Measurements from ENCODE around the gene PAOX.

The PAOX gene

DNA sequence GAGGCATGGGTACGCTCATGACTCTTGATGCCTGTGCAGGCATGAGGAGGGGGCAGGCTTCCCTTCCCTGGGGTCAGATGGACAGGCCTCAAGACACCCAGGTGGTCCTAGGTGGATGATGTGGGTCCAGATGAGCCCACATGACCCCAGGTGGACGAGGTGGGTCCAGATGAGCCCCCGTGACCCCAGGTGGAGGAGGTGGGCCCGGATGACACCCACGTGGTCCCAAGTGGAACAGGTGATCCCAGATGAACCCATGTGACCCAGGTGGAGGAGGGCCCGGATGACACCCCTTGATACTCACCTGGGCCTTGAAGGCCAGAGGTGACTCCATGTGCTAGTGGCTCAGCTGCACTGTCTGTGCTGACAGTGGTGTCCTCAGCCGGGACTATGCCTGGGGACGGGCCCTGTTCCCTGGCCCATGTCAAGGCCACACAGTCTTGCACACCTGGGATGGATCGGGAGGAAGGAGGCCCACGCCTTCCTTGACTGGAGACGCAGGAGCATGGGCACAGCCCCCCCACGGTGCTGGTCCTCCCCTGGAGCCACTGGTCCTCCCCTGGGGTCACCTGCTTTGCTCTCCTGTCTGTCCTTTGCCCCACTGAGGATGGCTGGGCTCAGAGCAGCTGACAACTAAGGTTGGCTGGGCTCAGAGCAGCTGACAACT, 28.6 kb upstream of the PAOX start:
- no peak for DNase-seq

GRCh38 chr10:133350950-133351329, 28.1 kb upstream of the PAOX start:
- no peak for DNase-seq

GRCh38 chr10:133351408-133352318, 27.4 kb upstream of the PAOX start:
- DNase-seq, result no peak

GRCh38 chr10:133353202-133353959, 25.7 kb upstream of the PAOX start:
- no peak for DNase-seq

DNA sequence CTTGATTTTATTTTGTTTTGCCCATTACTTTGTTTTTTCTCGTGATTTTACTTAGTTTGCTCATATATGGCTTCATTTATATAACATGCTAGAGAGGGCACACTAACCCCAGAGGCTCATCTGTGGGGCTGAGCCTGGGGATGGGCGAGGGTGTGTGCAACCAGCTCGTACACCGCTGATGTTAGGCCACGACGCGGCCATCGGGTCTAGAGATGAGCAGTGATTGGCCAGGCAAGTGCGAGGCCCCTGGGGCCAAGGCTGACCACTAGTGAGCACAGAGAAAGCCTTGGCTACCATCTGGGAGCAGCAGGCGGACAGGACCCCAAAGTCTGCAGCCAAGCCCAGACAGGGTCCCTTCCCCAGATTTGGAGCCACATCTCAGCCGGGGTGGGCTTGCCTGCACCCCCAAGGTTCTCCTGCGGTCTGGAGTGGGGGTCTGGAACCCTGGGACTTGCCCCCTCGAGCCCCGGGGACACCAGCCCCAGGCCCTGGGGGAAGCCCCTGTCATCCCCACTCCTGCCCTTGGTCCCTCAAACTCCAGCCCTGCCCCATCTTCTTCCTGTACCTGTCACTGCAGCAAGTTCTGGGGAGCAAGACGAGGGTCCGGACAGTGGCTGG, 25.0 kb upstream of the PAOX start:
- DNase-seq, result no peak

DNA sequence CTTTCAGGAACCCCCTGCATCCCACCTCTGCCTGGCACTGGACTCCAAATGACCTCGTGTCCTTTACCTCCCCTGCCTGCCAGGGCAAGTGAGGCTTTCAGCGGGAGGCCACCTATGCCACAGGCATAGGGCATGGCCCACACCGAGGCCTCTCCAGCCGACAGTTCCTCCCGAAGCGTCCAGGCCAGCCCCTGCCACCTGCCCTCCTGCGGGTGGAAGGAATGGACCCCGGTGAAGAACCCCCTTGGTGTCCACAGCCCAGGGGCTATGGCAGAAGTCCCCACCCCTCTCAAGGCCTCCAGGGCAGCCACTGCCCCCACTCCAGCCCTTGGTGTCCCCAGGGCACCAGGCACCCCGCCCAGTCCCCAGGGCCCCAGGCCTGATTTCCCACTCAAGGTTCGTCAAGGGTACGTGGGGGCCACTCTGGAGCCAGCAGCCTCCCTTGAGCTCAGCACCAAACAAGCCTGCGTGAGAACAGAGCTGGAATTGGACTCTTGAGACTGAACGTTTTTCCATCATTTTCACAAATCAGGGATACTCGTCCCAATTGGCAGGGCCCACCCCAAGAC, 24.3 kb upstream of the PAOX start:
- no peak for DNase-seq

DNA sequence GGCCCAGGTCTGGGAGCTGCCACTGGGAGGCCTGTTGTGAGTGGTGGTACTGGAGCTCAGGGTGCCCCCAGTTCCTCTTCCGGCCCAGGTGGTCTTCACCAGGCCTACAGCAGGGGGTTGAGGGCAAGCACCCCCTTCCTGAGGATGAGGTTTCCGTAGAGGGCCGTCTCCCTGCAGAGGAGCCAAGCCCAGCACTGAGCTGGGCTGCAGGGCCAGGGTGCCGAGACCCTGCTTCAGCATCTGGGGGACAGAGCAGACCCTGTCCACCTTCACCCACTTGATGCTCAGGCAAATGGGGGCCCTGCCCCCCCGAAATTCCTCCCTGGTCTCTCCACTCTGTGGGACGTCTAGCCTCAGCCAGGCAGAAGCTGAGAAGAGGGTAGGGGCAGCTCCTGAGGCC, 23.8 kb upstream of the PAOX start:
- DNase-seq, result no peak

DNA sequence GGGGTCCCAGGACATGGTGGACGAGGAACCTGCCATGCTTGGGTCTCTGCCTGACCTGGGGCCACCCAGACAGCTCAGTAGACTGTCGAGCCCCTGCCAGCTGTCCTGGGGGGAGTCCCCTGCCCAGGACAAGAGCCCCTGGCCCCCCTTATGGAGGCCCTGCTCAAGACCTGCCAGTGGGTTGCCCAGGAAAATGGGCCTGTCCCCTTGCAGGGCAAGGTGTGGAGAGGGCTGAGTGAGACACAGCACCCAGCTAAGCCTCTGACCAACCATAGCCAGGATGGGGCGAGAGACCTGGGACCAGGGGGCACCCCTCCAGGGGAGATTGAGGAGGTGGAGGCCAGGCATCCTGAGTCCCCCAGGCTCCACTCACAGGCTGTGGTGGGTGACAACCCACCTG, 23.1 kb upstream of the PAOX start:
- no peak for DNase-seq

GRCh38 chr10:133356549-133357284, 22.3 kb upstream of the PAOX start:
- DNase-seq, result no peak

- peak; percentile 88 to 94 for DNase-seq
Measured at GRCh38 chr10:133357285-133358161, 21.5 kb upstream of the PAOX start, which contains the start of gene FUOM. Gene FUOM (minus strand): TSS chr10:133358019. CDS start chr10:133358007, 12 bp downstream.

- no peak for DNase-seq
Measured at GRCh38 chr10:133358162-133358924, 20.7 kb upstream of the PAOX start.

DNA sequence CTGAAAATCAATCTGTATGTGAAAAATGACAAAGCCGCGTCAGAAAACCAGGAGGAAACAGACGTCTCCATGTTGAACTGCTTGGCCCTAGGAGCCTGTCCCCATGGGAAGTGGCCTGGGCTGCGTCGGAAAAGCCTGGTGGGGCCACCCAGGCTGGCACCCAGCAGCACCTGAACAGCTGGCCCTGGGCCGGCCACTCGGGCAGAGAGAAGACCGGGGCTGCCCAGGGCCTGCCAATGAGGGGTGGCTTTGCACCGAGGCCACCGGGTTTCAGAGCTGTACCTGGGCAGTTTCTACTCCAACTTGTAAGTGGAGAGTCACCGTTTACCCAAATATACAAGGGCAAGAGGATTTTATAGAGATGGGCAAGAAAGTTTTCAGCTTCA, 20.1 kb upstream of the PAOX start:
- no peak for DNase-seq

- DNase-seq, result no peak
Measured at GRCh38 chr10:133359554-133359971, 19.5 kb upstream of the PAOX start.

GRCh38 chr10:133359972-133360610, 19.0 kb upstream of the PAOX start:
- no peak for DNase-seq

GRCh38 chr10:133361227-133361626, 17.8 kb upstream of the PAOX start:
- DNase-seq, result no peak

DNA sequence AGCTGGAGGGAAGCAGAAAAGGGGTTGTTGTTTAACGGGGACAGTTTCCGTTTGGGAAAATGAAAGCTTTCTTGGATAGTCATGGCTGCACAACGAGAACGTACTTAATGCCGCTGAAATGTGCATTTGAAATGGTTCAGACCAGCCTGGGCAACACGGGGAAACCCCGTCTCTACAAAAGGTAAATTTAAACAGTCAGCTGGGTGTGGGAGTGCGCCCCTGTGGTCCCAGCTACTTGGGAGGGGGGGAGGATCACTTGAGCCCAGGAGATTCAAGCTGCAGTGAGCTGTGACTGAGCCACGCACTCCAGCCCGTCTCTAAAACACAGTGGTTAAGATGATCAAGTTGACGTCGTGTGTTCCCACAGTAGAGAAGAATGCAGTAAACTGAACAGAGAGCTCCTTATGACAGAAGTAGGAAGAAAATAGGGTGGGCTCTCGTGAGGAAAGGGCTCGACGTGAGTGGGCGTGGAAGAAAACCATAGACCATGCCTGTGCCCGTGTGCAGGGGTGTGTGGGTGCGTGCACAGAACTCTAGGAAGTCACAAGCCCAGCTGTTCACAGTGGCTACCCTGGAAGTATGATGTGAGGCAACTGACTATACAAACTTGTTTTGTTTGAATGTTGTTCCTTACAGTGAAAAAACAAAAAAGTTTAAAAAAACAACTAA, 17.2 kb upstream of the PAOX start:
- no peak for DNase-seq

DNA sequence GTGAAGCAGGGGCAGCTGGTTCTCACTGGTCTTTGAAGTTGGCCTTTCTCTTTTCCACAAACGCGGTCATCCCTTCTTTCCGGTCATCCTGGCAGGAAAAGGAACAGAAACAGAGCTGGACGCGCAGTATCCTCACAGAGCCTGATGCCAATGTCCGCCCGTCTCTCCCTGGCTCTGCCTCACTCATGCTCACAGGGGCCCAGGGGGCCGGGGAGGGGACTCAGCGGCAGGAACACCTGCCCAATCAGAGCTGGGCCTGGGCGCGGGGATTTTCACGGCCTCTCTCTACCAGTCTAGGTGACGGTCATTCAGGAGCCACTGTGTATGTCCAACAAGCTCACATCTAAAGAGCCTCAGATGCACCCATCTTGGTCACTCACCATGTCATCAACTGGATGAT, 16.2 kb upstream of the PAOX start:
- DNase-seq, result no peak

- DNase-seq, result no peak
Measured at GRCh38 chr10:133364645-133365431, 14.2 kb upstream of the PAOX start.

Data from inflammatory macrophage treated with lipopolysaccharide for 1 hour (primary cell).